Cardiac muscle cell (in vitro differentiated cells and primary cell): Measurements from ENCODE around the gene PRRC2B. TPM values are rescaled to one million over a fixed set of nuclear protein-coding genes. Genes with fewer than 3 reads are reported as not detected.

Experiments used
- DNase-seq, 2 donors: peaks; one replicate each; pipeline versions ENCODE4 v3.0.0 to v3.0.0-alpha.2; 2010 to 2017; ENCODE audit warnings: low read depth in 1 of 2, low spot score in 1 of 2
- H3K27ac ChIP-seq: fragments of 200-600 bp; sonication (generic); 2 replicates; pipeline ENCODE4 v1.5.1; 2016
- H3K27me3 ChIP-seq: fragments of 200-600 bp; sonication (generic); 2 replicates; pipeline ENCODE4 v1.6.0; 2016; ENCODE audit warnings: control low read depth
- H3K36me3 ChIP-seq: fragments of 200-600 bp; sonication (generic); 2 replicates; pipeline ENCODE4 v1.5.1; 2016; ENCODE audit warnings: control low read depth
- H3K4me1 ChIP-seq: fragments of 200-600 bp; sonication (generic); 2 replicates; pipeline ENCODE4 v1.8.1; 2017; ENCODE audit warnings: low read depth, mild to moderate bottlenecking, mixed run types
- H3K4me3 ChIP-seq: fragments of 200-600 bp; sonication (generic); 2 replicates; pipeline ENCODE4 v1.5.1; 2016; ENCODE audit warnings: mild to moderate bottlenecking
- H3K9me3 ChIP-seq: fragments of 200-600 bp; sonication (generic); 2 replicates; pipeline ENCODE4 v1.5.1; 2017; ENCODE audit warnings: low read depth, mild to moderate bottlenecking, control low read depth
- CTCF ChIP-seq: IDR thresholded peaks from 2 replicates; pipeline ENCODE4 v1.5.1; 2012; ENCODE audit warnings: low read depth, mild to moderate bottlenecking, low read length
- polyA plus RNA-seq: library from polyadenylated mRNA; unstranded; fragments of >200 nt; fragmentation: Nextera tagmentation; extraction: Ambion mirVana; gene quantifications from 2 replicates; pipeline ENCODE4 v1.2.1, GENCODE V29; 2016
- total RNA-seq: library from RNA; depleted of rRNA; stranded (reverse); fragments of >200 nt; gene quantifications from 2 replicates; pipeline ENCODE4 v1.2.3, GENCODE V29; 2016

The PRRC2B gene
- total and polyA plus RNA-seq, 2 experiments from 2014 or later = 71.1 to 259 TPM

- no peak for TF ChIP-seq CTCF
- Histone ChIP-seq H3K4me1 (peaks cover 21% of the 10 kb centered on the region), H3K4me3 (no peak overlapping the region), H3K36me3 (no peaks in the 10 kb centered on the region), H3K9me3 (no peaks in the 10 kb centered on the region), H3K27ac (peak overlapping the region; percentile 99), H3K27me3 (no peaks in the 10 kb centered on the region)
- DNase-seq = peak; percentile 84 to 93
These were observed 10.8 kb upstream of the PRRC2B start for GRCh38 chr9:131382850-131383729.

GRCh38 chr9:131385296-131385695 is 8.6 kb upstream of the PRRC2B start:
- DNase-seq = no peak
- Histone ChIP-seq H3K27ac (no peak overlapping the region), H3K36me3 (no peaks in the 10 kb centered on the region), H3K4me3 (no peak overlapping the region), H3K27me3 (no peaks in the 10 kb centered on the region), H3K9me3 (no peaks in the 10 kb centered on the region), H3K4me1 (peaks cover 21% of the 10 kb centered on the region)
- TF ChIP-seq CTCF = no peak

GRCh38 chr9:131386281-131386680 is 7.6 kb upstream of the PRRC2B start:
- no peak for TF ChIP-seq CTCF

GRCh38 chr9:131387394-131387793 is 6.5 kb upstream of the PRRC2B start:
- Histone ChIP-seq H3K9me3 (no peaks in the 10 kb centered on the region), H3K27me3 (no peaks in the 10 kb centered on the region), H3K4me1 (peaks cover 14% of the 10 kb centered on the region), H3K36me3 (no peaks in the 10 kb centered on the region), H3K27ac (no peak overlapping the region), H3K4me3 (no peak overlapping the region)
- DNase-seq = no peak
- no peak for TF ChIP-seq CTCF

More at GRCh38 chr9:131386281-131386680, 7.6 kb upstream of the PRRC2B start:
- no peaks in the 10 kb centered on the region for H3K36me3 ChIP-seq
- H3K4me3 ChIP-seq = no peak overlapping the region
- H3K9me3 ChIP-seq = no peaks in the 10 kb centered on the region
- no peaks in the 10 kb centered on the region for H3K27me3 ChIP-seq
- no peak for DNase-seq
- peaks cover 21% of the 10 kb centered on the region for H3K4me1 ChIP-seq
- no peak overlapping the region for H3K27ac ChIP-seq

GRCh38 chr9:131391020-131391419 is 2.9 kb upstream of the PRRC2B start:
- DNase-seq = no peak
- no peaks in the 10 kb centered on the region for H3K36me3 ChIP-seq
- H3K9me3 ChIP-seq = no peaks in the 10 kb centered on the region
- no peak overlapping the region for H3K27ac ChIP-seq
- H3K27me3 ChIP-seq = no peaks in the 10 kb centered on the region
- H3K4me3 ChIP-seq = no peak overlapping the region
- peaks cover 12% of the 10 kb centered on the region for H3K4me1 ChIP-seq
- no peak for TF ChIP-seq CTCF
